Neural progenitor cell (in vitro differentiated cells): Measurements from ENCODE around the gene CTSV. TPM values are rescaled to one million over a fixed set of nuclear protein-coding genes. Genes with fewer than 3 reads are reported as not detected.

Source experiments
- DNase-seq: peaks from one replicate; pipeline ENCODE4 v3.0.0-alpha.2; 2016; ENCODE audit warnings: low spot score
- H2AFZ ChIP-seq: fragments of 200-600 bp; sonication (generic); replicated peaks from 2 replicates; pipeline ENCODE4 v1.6.1; 2016; ENCODE audit warnings: antibody characterized with exemption
- H3F3A ChIP-seq: fragments of 200-600 bp; sonication (generic); 2 replicates; pipeline ENCODE4 v1.6.1; 2016; ENCODE audit warnings: antibody characterized with exemption, low read depth
- H3K27ac ChIP-seq: fragments of 200-600 bp; sonication (generic); 2 replicates; pipeline ENCODE4 v1.5.1; 2016; ENCODE audit warnings: mild to moderate bottlenecking
- H3K27me3 ChIP-seq: fragments of 200-600 bp; sonication (generic); 2 replicates; pipeline ENCODE4 v1.6.1; 2016; ENCODE audit warnings: mild to moderate bottlenecking, moderate library complexity
- H3K36me3 ChIP-seq: fragments of 200-600 bp; sonication (generic); 2 replicates; pipeline ENCODE4 v1.5.1; 2016
- H3K4me1 ChIP-seq: fragments of 200-600 bp; sonication (generic); 2 replicates; pipeline ENCODE4 v1.6.1; 2016; ENCODE audit warnings: mixed run types
- H3K4me2 ChIP-seq: fragments of 200-600 bp; sonication (generic); 2 replicates; pipeline ENCODE4 v1.6.1; 2016
- H3K4me3 ChIP-seq: fragments of 200-600 bp; sonication (generic); 2 replicates; pipeline ENCODE4 v1.5.1; 2016
- H3K79me2 ChIP-seq: fragments of 200-600 bp; sonication (generic); 2 replicates; pipeline ENCODE4 v1.6.1; 2016; ENCODE audit warnings: low read depth
- H3K9ac ChIP-seq: fragments of 200-600 bp; sonication (generic); 2 replicates; pipeline ENCODE4 v1.6.1; 2016
- H3K9me3 ChIP-seq: fragments of 200-600 bp; sonication (generic); 2 replicates; pipeline ENCODE4 v1.5.1; 2016; ENCODE audit warnings: low read depth
- H4K20me1 ChIP-seq: fragments of 200-600 bp; sonication (generic); 2 replicates; pipeline ENCODE4 v1.6.1; 2016; ENCODE audit warnings: low read depth
- H3K27ac Mint-ChIP-seq: 3 replicates; pipeline ENCODE4 v1.8.0; 2021; ENCODE audit warnings: mixed read lengths
- H3K27me3 Mint-ChIP-seq: 2 replicates; pipeline ENCODE4 v1.8.0; 2022; ENCODE audit warnings: low read depth, mild to moderate bottlenecking, inconsistent platforms, moderate library complexity, mixed read lengths; ENCODE audit not compliant: insufficient read depth
- H3K36me3 Mint-ChIP-seq: 3 replicates; pipeline ENCODE4 v1.8.0; 2021; ENCODE audit warnings: mixed read lengths
- H3K4me1 Mint-ChIP-seq: 3 replicates; pipeline ENCODE4 v1.8.0; 2021; ENCODE audit warnings: mixed read lengths
- H3K4me3 Mint-ChIP-seq: 3 replicates; pipeline ENCODE4 v1.8.0; 2021; ENCODE audit warnings: mild to moderate bottlenecking, moderate library complexity, mixed read lengths
- H3K9me3 Mint-ChIP-seq: 3 replicates; pipeline ENCODE4 v1.8.0; 2020; ENCODE audit warnings: mixed read lengths
- CTCF ChIP-seq: fragments of 200-600 bp; sonication (generic); IDR thresholded peaks from 2 replicates; pipeline ENCODE4 v1.5.1; 2017; ENCODE audit warnings: antibody characterized with exemption, mild to moderate bottlenecking
- EZH2 ChIP-seq: fragments of 200-600 bp; sonication (generic); IDR thresholded peaks from 2 replicates; pipeline ENCODE4 v1.6.1; 2017; ENCODE audit warnings: antibody characterized with exemption, mild to moderate bottlenecking, moderate library complexity
- EZH2phosphoT487 ChIP-seq: fragments of 200-600 bp; sonication (generic); IDR thresholded peaks from 2 replicates; pipeline ENCODE4 v1.6.1; 2017; ENCODE audit warnings: antibody characterized with exemption
- total RNA-seq: library from RNA; depleted of rRNA; stranded (reverse); fragments of >200 nt; gene quantifications from 2 replicates; pipeline ENCODE4 v1.2.3, GENCODE V29; 2015; ENCODE audit warnings: low replicate concordance

CTSV gene
- total RNA-seq, 1 donor from 2014 or later, result 52.2 TPM

- H3K27ac Mint-ChIP-seq, result no peak overlapping the region
- no peak overlapping the region for H3K4me3 ChIP-seq
- no peaks in the 10 kb centered on the region for H3K36me3 ChIP-seq
- H2AFZ ChIP-seq, result no peak overlapping the region
- H3F3A ChIP-seq, result no peaks in the 10 kb centered on the region
- peaks cover 7% of the 10 kb centered on the region for H3K9me3 Mint-ChIP-seq
- TF ChIP-seq EZH2 (no peak), EZH2phosphoT487 (no peak), CTCF (no peak)
- DNase-seq, result no peak
- no peaks in the 10 kb centered on the region for H3K27me3 ChIP-seq
- H3K4me2 ChIP-seq, result no peak overlapping the region
- H3K4me1 Mint-ChIP-seq, result peaks cover under 1% of the 10 kb centered on the region
- H3K27ac ChIP-seq, result no peak overlapping the region
- H3K36me3 Mint-ChIP-seq, result no peaks in the 10 kb centered on the region
- H3K4me3 Mint-ChIP-seq, result no peak overlapping the region
- H3K4me1 ChIP-seq, result no peaks in the 10 kb centered on the region
- H3K9me3 ChIP-seq, result no peaks in the 10 kb centered on the region
- no peak overlapping the region for H3K9ac ChIP-seq
- H3K27me3 Mint-ChIP-seq, result no peaks in the 10 kb centered on the region
- no peaks in the 10 kb centered on the region for H4K20me1 ChIP-seq
- no peaks in the 10 kb centered on the region for H3K79me2 ChIP-seq
Observed at GRCh38 chr9:97067490-97067889, 28.5 kb upstream of the CTSV start.

GRCh38 chr9:97064176-97064575 is 25.2 kb upstream of the CTSV start:
- H3K4me3 Mint-ChIP-seq, result no peak overlapping the region
- H3K4me1 Mint-ChIP-seq, result no peaks in the 10 kb centered on the region
- Histone ChIP-seq H3F3A (no peaks in the 10 kb centered on the region), H2AFZ (no peak overlapping the region), H3K27me3 (no peaks in the 10 kb centered on the region), H3K36me3 (no peaks in the 10 kb centered on the region), H3K4me2 (no peak overlapping the region), H3K4me1 (no peaks in the 10 kb centered on the region), H3K9me3 (no peaks in the 10 kb centered on the region), H3K27ac (no peak overlapping the region), H3K4me3 (no peak overlapping the region), H4K20me1 (no peaks in the 10 kb centered on the region), H3K79me2 (no peaks in the 10 kb centered on the region), H3K9ac (no peak overlapping the region)
- H3K36me3 Mint-ChIP-seq, result no peaks in the 10 kb centered on the region
- no peak for TF ChIP-seq EZH2phosphoT487
- TF ChIP-seq EZH2, result no peak
- TF ChIP-seq CTCF, result no peak
- H3K9me3 Mint-ChIP-seq, result peaks cover 7% of the 10 kb centered on the region
- H3K27me3 Mint-ChIP-seq, result no peaks in the 10 kb centered on the region
- no peak for DNase-seq
- no peak overlapping the region for H3K27ac Mint-ChIP-seq

- H3K4me3 Mint-ChIP-seq, result no peak overlapping the region
- no peak for TF ChIP-seq EZH2
- no peak for TF ChIP-seq CTCF
- TF ChIP-seq EZH2phosphoT487, result no peak
- peaks cover 2% of the 10 kb centered on the region for H3K27me3 Mint-ChIP-seq
Observed at GRCh38 chr9:97060796-97061195, 21.9 kb upstream of the CTSV start.

GRCh38 chr9:97059626-97060025 is 20.7 kb upstream of the CTSV start:
- peaks cover 2% of the 10 kb centered on the region for H3K27me3 Mint-ChIP-seq
- TF ChIP-seq CTCF (no peak), EZH2 (no peak), EZH2phosphoT487 (no peak)
- H3K4me2 ChIP-seq, result no peak overlapping the region
- no peaks in the 10 kb centered on the region for H3F3A ChIP-seq
- no peak overlapping the region for H3K4me3 ChIP-seq
- no peaks in the 10 kb centered on the region for H3K9me3 ChIP-seq
- no peak overlapping the region for H3K4me3 Mint-ChIP-seq
- H3K4me1 ChIP-seq, result no peaks in the 10 kb centered on the region
- H4K20me1 ChIP-seq, result no peaks in the 10 kb centered on the region
- H3K36me3 ChIP-seq, result no peaks in the 10 kb centered on the region
- no peak overlapping the region for H3K27ac ChIP-seq
- H3K9me3 Mint-ChIP-seq, result no peaks in the 10 kb centered on the region
- H2AFZ ChIP-seq, result no peak overlapping the region
- no peaks in the 10 kb centered on the region for H3K27me3 ChIP-seq
- H3K4me1 Mint-ChIP-seq, result no peaks in the 10 kb centered on the region
- no peak for DNase-seq
- H3K79me2 ChIP-seq, result no peaks in the 10 kb centered on the region
- H3K27ac Mint-ChIP-seq, result no peak overlapping the region
- no peaks in the 10 kb centered on the region for H3K36me3 Mint-ChIP-seq
- H3K9ac ChIP-seq, result no peak overlapping the region

More at GRCh38 chr9:97060796-97061195, 21.9 kb upstream of the CTSV start:
- no peak for DNase-seq
- Mint-ChIP-seq H3K27ac (no peak overlapping the region), H3K9me3 (no peaks in the 10 kb centered on the region), H3K36me3 (no peaks in the 10 kb centered on the region), H3K4me1 (no peaks in the 10 kb centered on the region)
- no peak overlapping the region for H2AFZ ChIP-seq
- no peaks in the 10 kb centered on the region for H3K27me3 ChIP-seq
- no peaks in the 10 kb centered on the region for H3K36me3 ChIP-seq
- H3K79me2 ChIP-seq, result no peaks in the 10 kb centered on the region
- H4K20me1 ChIP-seq, result no peaks in the 10 kb centered on the region
- H3K9ac ChIP-seq, result no peak overlapping the region
- no peaks in the 10 kb centered on the region for H3K4me1 ChIP-seq
- H3K4me3 ChIP-seq, result no peak overlapping the region
- no peaks in the 10 kb centered on the region for H3K9me3 ChIP-seq
- H3K27ac ChIP-seq, result no peak overlapping the region
- H3F3A ChIP-seq, result no peaks in the 10 kb centered on the region
- no peak overlapping the region for H3K4me2 ChIP-seq
